Renal cortex interstitium (tissue), 11 donors: Measurements from ENCODE around the gene JPH2. TPM values are rescaled to one million over a fixed set of nuclear protein-coding genes. Genes with fewer than 3 reads are reported as not detected.

Experiments used
- DNase-seq, 11 donors: peaks; one replicate each; pipeline ENCODE4 v3.0.0-alpha.2; 2013; ENCODE audit warnings: low read depth in 9 of 11, low spot score in 4 of 11; ENCODE audit errors: extremely low read depth in 1 of 11
- polyA plus RNA-seq, 3 donors: library from polyadenylated mRNA; unstranded; fragments of 120-200 nt; gene quantifications; one replicate each; pipeline ENCODE4 v1.2.1, GENCODE V29; 2013; ENCODE audit not compliant: insufficient read length in 3 of 3

The JPH2 gene
- polyA plus RNA-seq, 3 donors: 1.4 to 1.8 (median 1.7) TPM

DNA sequence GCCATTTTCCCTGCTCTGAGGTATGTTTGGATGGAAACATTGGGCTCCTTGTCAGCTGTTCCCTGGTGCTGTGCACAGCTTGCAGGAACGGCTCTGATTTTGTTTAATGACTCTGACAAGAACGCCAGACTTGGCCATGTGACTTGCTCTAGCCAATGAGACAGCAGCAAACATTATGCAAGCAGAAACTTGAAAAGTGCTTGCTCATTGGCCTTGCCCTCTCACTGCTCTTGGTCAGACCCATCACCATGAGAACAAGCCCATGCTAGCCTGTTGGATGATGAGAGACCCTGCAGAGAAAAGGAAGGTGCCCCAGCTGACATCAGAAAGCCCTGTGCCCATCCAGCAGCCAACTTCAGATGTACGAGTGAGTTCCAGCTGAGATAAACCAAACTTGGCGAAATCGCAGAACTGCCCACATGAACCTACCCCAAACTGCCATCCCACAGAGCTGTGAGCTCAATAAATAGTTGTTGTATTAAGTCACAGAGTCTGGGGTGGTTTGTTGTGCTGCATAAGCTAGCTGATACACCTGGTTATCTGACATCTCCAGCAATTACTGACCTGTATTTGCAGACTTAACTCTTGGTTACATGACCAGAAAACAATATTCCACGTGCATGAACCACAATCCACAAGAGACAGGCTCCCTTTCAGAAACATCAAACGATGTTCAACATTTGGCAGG lies 96.9 kb downstream of the JPH2 start:
- DNase-seq: no peak

DNA sequence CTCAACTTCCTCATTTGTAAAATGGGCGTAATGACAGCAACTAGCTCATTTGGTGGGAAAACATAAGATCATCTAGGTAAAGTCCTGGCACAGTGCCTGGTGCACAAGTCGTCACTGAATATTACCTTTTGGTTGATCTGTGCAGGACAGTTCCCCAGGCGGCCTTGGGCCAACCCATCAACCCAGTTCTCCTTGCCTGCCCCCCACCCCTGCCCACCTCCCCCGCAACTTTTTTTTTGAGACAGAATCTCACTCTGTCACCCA lies 99.2 kb downstream of the JPH2 start:
- DNase-seq: no peak

DNA sequence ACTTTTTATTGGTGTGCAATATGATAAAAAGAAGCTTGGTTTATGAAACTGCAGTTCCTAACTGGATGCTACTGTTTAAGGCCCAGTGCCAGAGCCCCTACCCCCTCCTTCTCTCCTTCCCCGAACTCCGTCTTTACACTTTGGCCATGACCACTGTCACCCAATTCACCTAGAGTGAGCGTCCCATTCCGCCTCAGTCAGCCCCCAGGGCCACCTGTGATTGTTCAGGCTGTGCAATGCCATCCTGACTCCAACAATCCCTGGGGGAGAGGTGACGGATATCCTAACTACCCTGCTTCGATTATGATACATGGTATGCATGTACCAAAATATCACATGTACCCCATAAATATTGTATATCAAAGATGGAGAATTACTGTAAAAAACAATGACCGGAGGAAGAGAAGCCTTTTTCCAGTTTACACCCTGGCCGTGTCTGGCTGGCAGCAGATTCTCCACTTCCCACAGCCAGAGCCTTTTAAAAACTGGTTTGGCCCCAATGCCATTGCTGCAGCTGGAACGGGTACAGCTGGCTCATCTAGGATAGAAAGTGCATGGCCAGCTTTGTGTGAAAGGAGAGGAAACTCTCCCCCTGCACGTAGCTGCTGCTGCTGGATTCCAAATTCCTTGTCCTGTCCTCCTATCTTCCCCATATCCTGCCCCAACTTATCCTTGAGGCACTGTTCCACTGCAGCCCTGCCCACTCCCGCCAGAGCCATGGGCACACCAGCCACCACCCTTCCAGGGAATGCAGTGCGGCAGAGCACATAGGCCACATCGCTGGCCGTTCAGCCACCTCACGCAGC lies 99.7 kb downstream of the JPH2 start:
- no peak for DNase-seq

DNA sequence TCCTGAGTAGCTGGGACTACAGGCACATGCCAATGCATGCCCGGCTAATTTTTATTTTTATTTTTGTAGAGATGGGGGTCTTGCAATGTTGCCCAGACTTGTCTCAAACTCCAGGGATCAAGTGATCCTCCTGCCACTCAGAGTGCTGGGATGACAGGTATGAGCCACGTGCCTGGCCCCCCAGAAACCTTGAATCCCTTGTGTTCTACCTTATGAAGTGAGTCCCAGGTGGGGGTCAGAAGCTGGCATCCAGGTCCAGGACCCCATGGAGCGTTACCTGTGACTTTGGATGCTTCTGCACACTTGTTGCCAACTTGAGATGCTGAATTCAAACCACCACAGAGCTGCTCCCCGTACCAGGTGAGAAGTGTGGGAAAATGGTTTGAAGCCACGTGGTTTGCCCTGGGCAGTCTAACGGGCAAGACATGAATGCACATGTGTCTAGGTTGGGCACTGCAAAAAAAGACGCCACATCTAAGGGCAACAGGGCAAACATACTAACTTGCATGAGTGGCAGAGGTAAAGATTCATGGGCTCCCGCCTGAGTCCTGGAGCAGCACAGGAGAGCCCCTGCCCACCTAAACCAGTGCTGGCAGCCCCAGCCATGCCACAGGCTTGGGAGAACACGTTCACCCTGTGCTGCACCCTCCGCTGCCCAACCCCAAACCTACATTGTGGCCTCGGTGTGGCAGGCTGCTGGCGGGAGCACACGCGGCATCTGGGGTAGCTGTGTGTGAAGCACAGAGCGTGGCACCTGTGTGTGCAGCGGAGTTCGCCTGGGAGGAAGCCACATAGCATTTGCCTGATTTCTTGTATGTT lies 101.2 kb downstream of the JPH2 start:
- no peak for DNase-seq

DNA sequence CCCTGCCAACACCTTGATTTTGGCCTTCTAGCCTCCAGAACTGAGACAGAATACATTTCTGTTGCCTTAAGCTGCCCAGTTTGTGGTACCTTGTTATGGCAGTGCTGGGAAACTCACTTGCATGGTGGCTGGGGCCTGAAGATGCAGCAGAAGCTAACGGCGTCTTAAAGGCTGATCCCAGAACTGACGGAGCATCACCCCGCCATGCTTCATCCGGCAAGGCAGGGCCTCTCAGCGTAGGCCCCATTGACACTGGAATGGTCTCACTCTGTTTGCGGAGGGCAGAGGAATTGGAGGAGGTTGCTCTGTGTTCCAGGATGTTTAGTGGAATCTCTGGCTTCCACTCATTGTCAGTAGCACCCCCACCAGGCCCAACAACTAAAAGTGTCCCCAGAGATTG lies 102.1 kb downstream of the JPH2 start:
- DNase-seq: no peak

DNA sequence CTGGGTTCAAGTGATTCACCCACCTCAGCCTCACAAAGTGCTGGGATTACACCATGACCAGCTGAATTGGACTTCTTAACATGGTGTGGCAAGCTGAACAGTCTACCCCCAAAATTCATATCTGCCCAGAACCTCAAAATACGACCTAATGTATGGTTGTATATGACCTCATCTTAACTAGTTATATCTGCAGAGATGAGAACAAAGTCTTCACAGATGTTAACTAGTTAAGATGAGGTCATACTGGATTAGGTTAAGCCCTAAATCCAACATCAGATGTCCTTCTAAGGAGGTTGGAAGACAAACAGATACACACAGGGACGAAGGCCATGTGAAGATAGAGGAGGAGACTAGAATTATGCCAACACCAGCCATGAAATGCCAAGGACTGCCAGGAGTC lies 102.5 kb downstream of the JPH2 start:
- DNase-seq: no peak

DNA sequence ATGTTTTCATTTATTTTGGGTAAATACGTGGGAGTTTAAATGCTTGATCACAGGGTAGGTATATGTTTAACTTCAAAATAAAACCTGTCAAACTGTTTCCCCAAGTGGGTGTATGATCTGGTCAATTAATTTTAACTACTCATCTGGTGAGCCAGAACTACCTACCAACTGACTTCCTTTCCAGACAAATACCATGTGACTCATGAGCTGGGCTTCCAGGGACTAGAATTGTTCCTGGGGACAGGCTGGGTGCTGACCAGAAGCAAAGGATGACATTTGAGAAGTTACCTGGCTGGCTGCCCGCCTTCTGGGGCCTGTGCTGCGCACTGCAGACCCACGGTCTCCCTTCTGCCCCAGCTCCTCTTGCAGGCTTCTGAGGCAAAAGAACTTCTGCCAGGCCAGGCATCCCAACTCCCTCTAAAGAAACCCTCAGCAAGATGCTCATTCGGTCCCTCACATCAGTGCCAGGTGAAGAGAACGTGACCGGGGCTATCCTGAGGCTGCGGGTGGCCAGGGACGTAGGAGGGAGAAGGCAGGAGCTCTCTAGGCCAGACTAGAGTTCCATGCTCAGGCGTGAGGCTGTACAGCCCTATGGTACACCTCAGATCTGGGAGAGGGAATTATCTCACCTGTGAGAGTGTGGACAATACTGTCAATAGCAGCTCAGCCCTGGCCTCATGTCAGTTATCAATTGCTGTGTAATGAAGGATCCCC lies 103.6 kb downstream of the JPH2 start:
- DNase-seq: peak in 2 of 11 donors; percentile 12 to 31

DNA sequence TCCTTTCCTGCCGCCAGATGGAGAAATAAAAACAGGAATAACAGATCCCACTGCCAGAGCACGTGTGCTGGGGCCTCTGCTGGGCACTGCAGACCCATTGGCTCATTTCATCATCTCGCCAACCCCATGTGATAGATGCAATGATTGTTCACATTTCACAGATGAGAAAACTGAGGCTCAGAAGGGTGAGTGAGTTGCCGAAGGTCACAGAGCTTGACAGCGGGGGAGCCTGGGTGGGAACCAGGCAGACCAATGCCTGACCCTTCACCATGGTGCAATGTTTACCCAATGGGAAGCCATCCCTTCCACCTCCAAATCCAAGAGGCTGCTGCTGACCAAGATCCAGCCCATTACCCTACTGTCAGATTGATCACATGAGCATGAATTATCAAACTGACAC lies 105.1 kb downstream of the JPH2 start:
- DNase-seq: no peak

DNA sequence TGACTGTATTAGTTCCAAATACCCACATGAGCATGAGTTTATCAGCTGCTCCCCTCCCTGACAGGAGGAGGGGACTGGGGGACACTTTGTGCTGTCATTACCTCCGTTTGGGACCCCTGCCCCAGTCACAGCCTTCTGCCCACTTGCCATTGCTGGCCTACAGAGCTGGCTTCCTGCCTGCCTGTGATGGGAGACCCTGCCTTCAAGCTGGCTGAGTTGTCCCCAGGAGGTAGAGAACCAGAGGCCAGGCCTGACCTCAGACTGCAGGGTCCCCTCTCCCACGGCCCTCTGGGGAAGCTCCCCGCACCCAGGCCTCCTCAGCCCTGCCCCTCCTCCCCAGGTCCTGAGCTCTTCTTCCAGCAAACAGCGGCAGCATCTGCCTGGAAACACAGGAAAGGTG lies 105.5 kb downstream of the JPH2 start:
- no peak for DNase-seq

DNA sequence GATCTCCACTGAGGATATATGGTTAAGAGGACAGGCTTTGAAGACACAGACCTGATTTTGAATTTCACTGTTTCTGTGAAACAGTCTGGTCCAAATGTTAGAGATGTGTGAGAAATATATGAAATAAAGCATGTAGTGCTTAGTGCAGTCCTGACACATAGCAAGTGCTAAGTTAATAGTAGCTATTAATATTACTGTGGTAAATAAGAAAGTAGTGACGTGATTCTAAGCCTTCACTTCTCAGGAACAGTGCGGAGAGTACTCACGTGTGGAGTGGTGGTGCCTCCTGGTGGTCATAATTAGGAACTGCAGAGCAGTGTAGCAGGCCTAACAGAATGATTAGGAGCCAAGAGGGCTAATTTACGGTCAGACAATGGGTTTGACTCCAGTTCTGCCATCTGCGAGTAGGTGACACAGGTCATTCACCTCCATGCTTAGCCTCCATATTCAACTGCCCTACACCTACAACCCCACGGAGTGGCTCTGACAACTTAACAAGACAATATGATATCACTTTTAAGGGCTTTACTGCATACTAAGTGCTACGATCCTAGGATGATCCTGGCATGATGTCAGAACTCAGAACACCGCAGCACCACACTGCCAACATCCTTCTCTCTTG lies 106.2 kb downstream of the JPH2 start:
- peak in 10 of 11 donors; percentile 43 to 71 (median 52) for DNase-seq

DNA sequence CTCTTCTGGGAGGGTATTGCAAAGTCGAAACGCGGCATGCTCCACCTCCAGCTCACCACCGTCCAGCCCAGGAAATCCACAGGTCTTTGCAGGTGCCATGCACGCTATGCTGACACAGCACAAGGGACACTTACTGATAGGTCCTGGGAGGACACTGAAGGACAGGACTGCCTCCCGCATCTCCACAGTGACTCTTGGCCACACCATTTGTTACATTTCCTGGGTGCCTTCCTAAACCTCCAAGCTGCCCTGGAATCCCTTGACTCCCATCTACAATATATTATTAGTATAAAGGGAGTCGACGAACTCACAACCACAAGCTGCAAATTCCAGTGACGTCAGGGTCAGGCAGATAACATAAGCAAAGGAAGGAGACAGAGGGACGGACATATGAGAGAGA lies 106.9 kb downstream of the JPH2 start:
- DNase-seq: no peak

DNA sequence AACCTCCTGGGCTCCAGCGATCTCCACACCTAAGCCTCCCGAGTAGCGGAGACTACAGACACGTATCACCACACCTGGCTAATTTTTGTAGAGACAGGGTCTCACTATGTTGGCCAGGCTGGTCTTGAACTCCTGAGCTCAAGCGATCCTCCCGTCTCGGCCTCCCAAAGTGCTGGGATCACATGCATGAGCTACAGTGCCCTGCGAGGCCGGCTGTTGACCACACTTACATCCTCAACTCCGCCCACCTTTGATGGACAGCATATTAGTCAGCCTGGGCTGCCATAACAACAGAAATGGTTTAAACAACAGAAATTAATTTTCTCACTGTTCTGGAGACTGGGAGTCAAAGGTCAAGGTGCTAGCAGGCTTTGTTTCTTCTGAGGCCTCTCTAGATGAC lies 107.7 kb downstream of the JPH2 start:
- no peak for DNase-seq

DNA sequence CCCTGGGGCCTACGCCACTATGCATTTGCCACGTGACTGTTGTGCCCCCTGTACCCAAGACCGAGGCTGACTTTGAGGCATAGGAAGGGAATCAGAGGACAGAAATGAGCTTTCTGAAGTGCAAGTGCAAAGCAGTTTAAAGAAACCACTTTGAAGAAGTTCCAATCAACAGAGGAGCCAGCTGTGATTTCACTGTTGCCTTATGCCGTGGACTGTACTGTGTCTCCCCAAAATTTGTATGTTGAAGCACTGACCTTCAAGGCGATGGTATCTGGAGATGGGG lies 111.1 kb downstream of the JPH2 start:
- no peak for DNase-seq

DNA sequence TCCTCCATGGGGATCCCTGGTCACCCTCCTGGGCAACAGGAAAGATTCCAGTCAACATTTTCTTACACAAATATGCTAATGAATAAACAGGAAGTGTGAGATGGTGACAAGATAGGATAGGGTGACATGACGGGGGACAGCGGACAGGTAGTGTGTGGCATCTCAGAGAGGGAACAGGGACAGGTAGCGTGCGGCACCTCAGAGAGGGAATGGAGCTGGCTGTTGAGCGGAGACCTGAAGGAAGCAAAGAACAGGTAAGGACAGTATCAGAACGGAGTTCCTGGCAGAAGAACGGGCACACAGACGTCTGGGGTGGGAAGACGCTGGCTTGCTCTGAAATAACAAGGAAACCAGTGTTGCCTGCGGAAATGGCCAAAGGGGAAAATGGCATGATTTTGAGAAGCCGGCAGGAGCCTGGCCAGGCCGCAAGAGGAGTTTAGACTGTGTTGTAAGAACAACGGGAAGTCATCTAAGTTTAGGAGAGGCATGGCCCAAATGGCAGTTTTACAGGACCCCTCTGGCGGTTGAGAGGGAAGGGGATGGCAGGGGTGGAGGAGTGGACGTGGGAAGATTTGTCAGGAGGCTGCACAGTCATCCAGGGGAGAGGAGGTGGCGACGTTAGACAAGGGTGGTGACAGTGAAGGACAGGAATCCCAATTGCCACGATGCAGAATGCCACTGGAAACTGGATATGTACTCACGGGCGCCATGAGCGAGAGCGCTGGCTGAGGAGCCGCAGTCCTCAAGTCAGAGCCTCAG lies 111.6 kb downstream of the JPH2 start:
- DNase-seq: no peak

DNA sequence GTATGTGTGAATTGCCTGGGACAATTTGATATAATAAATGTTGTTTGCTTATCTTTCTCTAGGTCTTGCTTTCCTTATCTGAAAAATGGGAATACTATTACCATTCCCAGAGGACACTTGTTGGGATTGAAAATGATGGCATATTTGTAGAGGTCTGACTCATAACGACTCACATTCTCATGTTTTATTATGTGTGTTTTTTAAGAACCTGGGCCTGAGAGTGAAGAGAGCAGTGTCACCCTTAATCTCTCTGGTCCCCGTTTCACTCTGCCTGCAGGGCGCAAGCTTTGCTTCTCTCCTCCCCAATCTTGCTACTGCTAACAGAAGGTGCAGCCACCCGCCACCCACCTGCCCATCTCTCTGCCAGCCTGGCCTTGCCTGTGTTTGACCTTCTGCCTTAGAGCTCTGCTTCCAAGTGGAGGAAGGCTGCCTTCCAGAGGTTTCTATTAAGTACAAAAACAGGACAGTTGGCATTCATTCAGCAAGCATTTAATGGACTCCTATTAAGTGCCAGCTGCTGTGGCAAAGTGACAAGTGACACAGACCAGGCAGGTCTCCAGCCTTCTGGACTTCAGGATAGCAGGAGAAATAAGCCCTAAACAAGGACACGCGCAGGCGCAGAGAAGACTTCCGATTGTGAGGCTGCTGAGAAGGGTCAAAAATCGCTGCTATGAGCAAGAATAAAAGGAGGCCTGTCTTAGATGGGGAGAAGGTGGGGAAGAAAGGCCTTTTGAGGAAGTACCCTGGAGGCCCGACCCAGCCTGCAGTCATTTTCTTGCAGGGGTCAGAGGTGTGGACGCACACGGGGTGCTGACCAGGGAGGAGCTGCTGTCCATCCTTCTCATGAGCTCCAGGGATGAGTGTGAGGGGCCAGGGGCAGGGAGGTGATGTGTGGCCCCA lies 112.5 kb downstream of the JPH2 start:
- no peak for DNase-seq

DNA sequence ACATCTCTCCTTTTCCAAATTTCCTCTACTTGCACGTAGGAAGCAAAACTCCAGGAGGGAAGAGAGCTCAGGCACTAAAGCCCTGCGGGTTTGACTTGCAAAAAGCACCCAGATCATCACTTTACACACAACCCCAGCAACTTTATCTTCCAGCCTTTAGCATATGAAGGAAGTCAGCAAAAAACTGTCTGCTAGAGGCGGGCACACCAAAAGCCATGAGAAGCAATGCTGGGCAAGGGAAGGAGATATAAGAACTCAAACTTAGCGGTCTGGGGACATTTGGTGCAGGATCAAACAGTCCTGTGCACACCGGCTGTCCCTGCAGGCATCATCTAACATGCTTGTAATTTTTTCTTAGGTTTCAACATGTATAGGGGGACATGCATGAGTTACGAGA lies 113.3 kb downstream of the JPH2 start:
- no peak for DNase-seq

DNA sequence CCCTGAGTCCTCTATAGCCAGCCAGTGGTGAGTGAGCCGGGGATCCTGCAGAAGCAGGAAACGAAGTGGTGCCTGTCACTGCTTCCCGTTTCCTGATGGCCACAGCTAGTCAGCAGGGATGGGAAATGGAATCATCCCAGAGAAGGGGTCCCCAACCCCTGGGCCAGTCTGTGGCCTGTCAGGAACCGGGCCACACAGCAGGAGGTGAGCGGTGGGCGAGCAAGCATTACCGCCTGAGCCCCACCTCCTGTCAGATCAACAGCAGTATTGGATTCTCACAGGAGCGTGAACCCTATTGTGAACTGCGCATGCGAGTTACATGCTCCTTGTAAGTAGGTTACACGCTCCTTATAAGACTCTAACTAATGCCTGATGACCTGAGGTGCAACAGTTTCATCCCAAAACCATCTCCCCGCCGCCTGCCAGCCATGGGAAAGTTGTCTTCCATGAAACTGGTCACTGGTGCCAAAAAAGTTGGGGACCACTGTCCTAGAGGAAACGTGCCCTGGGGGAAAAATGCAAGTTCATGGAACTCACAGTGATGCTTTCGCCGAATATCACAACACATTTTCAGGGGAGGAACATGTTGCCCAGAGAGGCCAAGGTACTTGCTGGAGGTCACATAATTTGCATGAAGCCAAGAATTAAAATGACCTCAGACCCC lies 113.8 kb downstream of the JPH2 start:
- no peak for DNase-seq
